RWPE2 (cell line): Measurements from ENCODE around the gene ADD1.

ENCODE experiments used
- ATAC-seq: fragments of 200-7000 bp; cut with Tn5 transposase; 3 replicates; pipeline ENCODE4 v1.9.1; 2021; ENCODE audit warnings: low read depth
- DNase-seq: peaks from one replicate; pipeline ENCODE4 v3.0.0-alpha.2; 2020; ENCODE audit warnings: low spot score
- H3K27ac ChIP-seq: fragments of 450-650 bp; 2 replicates; pipeline ENCODE4 v1.5.1; 2017; ENCODE audit warnings: mild to moderate bottlenecking; ENCODE audit not compliant: poor library complexity, severe bottlenecking
- H3K27me3 ChIP-seq: fragments of 250-450 bp; sonication (Bioruptor Pico); 2 replicates; pipeline ENCODE4 v1.5.1; 2021; ENCODE audit warnings: mild to moderate bottlenecking, moderate library complexity; ENCODE audit not compliant: insufficient read depth, poor library complexity, severe bottlenecking
- H3K36me3 ChIP-seq: fragments of 250-450 bp; sonication (Bioruptor Pico); 2 replicates; pipeline ENCODE4 v1.5.1; 2020; ENCODE audit warnings: low read depth, mild to moderate bottlenecking, moderate library complexity
- H3K4me1 ChIP-seq: fragments of 250-450 bp; sonication (Bioruptor Pico); 2 replicates; pipeline ENCODE4 v1.5.1; 2021; ENCODE audit warnings: mild to moderate bottlenecking, moderate library complexity; ENCODE audit not compliant: insufficient read depth, poor library complexity, severe bottlenecking
- H3K4me3 ChIP-seq: fragments of 250-450 bp; sonication (Bioruptor Pico); 2 replicates; pipeline ENCODE4 v1.5.1; 2021; ENCODE audit warnings: mild to moderate bottlenecking, moderate library complexity; ENCODE audit not compliant: severe bottlenecking
- H3K9me3 ChIP-seq: fragments of 250-450 bp; sonication (Bioruptor Pico); 2 replicates; pipeline ENCODE4 v1.5.1; 2021; ENCODE audit warnings: mild to moderate bottlenecking, moderate library complexity; ENCODE audit not compliant: severe bottlenecking
- CTCF ChIP-seq: fragments of 450-650 bp; IDR thresholded peaks from one replicate; pipeline ENCODE4 v1.5.1; 2017; ENCODE audit warnings: mild to moderate bottlenecking, moderate library complexity; ENCODE audit not compliant: poor library complexity, severe bottlenecking

ADD1 gene

DNA sequence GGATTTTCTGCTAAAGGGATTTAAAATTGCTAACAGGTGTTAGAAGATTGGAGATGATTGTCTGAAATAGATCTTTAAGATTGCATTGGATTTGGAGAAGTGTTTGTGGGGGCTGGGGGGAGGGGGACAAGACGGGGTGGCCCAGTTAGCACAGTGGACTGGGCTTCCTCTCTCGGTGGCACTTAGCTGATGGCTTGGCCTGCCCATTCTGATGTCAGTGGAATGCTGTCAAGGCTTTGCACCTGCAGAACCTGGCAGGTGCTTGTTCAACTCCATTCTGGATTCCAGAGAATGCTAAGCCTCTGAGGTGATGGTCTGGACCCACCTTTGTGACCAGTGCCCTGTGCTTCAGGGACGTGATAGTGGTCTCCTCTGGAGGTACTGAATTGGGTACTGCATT is 43.7 kb downstream of the ADD1 start:
- Histone ChIP-seq H3K36me3 (peaks cover 63% of the 10 kb centered on the region), H3K27me3 (no peaks in the 10 kb centered on the region), H3K27ac (no peak overlapping the region), H3K4me3 (no peak overlapping the region), H3K9me3 (no peaks in the 10 kb centered on the region), H3K4me1 (no peaks in the 10 kb centered on the region)
- DNase-seq (no peak), ATAC-seq (no peak)
- no peak for TF ChIP-seq CTCF

GRCh38 chr4:2888886-2889285 is 45.2 kb downstream of the ADD1 start:
- TF ChIP-seq CTCF: no peak
- Histone ChIP-seq H3K4me1 (no peaks in the 10 kb centered on the region), H3K4me3 (no peak overlapping the region), H3K27me3 (no peaks in the 10 kb centered on the region), H3K27ac (no peak overlapping the region), H3K9me3 (no peaks in the 10 kb centered on the region), H3K36me3 (peaks cover 50% of the 10 kb centered on the region)
- DNase-seq (no peak), ATAC-seq (no peak)

- TF ChIP-seq CTCF: no peak
- H3K36me3 ChIP-seq: peaks cover 44% of the 10 kb centered on the region
- H3K4me3 ChIP-seq: no peak overlapping the region
- H3K4me1 ChIP-seq: no peaks in the 10 kb centered on the region
- no peak overlapping the region for H3K27ac ChIP-seq
- H3K27me3 ChIP-seq: no peaks in the 10 kb centered on the region
- ATAC-seq (0 out of 3 replicates have a peak, but pooled peaks have one; percentile 12), DNase-seq (no peak)
- H3K9me3 ChIP-seq: no peaks in the 10 kb centered on the region
These were observed 47.6 kb downstream of the ADD1 start for GRCh38 chr4:2891294-2891693.

GRCh38 chr4:2893772-2894171 is 50.1 kb downstream of the ADD1 start:
- ATAC-seq (no peak), DNase-seq (no peak)
- Histone ChIP-seq H3K36me3 (peaks cover 48% of the 10 kb centered on the region), H3K27ac (no peak overlapping the region), H3K4me3 (no peak overlapping the region), H3K27me3 (no peaks in the 10 kb centered on the region), H3K4me1 (no peaks in the 10 kb centered on the region), H3K9me3 (no peaks in the 10 kb centered on the region)
- TF ChIP-seq CTCF: no peak

DNA sequence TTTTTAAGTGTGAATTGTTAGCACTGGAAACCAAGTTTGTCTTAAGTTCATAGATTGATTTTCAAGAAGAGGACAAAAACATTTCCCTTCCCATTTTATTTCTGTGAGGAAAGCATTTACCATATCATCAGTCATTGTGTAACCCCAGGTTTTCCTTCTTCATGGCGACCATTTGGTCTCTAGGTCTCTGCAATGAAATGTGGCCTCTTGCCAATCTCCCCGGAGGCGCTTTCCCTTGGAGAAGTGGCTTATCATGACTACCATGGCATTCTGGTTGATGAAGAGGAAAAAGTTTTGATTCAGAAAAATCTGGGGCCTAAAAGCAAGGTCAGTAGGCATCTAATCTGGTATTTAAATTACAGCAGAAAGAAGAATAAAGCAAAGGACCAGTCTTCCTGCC is 54.4 kb downstream of the ADD1 start:
- peaks cover 76% of the 10 kb centered on the region for H3K36me3 ChIP-seq
- no peaks in the 10 kb centered on the region for H3K4me1 ChIP-seq
- ATAC-seq: no peak
- H3K27me3 ChIP-seq: no peaks in the 10 kb centered on the region
- no peak overlapping the region for H3K27ac ChIP-seq
- no peak overlapping the region for H3K4me3 ChIP-seq
- no peak for TF ChIP-seq CTCF
- no peaks in the 10 kb centered on the region for H3K9me3 ChIP-seq
- no peak for DNase-seq
